ENCODE measurements around the gene COBL.

The COBL gene

DNA sequence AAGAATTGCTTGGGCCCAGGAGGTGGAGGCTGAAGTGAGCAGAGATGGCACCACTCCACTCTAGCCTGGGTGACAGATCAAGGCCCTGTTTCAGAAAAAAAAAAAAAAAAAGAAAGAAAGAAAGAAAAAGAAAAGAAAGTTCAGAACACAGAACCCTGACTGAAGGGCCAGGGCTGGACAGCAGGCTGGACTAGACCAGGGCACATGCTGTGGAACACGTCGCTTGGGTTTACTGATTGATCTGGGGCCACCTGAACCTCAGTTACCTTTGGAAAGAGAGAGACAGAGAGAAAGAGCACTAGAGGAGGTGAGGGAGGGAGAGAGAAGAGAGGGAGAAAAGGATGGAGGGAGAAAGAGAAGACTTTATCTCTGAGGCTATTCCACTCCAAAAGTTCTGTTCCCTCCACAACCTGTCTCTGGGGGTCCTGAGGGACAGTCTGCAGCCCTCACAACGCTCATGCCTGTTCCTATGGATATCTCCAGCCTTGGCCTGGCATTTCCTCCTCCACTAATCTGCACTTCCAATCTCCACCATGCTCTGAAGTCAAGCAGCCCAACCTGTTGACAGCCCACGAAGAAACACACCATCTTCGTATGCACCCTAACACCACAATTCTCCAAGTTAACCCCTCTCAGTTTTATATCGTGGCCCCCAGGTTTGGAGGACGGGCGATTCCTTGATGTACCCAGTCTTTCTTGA is 81.8 kb downstream of the COBL start:
- no peak overlapping the region for H3K27ac Mint-ChIP-seq

GRCh38 chr7:51234139-51234538 is 82.5 kb downstream of the COBL start:
- Mint-ChIP-seq H3K4me3 (no peak overlapping the region), H3K4me1 (ENCODE audit: low read depth) (no peaks in the 10 kb centered on the region), H3K27me3 (ENCODE audit: low read depth) (peaks cover 7% of the 10 kb centered on the region), H3K36me3 (ENCODE audit: low read depth) (no peaks in the 10 kb centered on the region), H3K9me3 (no peaks in the 10 kb centered on the region), H3K27ac (no peak overlapping the region)

More for the DNA sequence above, 81.8 kb downstream of the COBL start:
- H3K36me3 Mint-ChIP-seq (ENCODE audit: low read depth), result no peaks in the 10 kb centered on the region
- H3K4me1 Mint-ChIP-seq (ENCODE audit: low read depth), result no peaks in the 10 kb centered on the region
- H3K27me3 Mint-ChIP-seq (ENCODE audit: low read depth), result peaks cover 7% of the 10 kb centered on the region
- H3K4me3 Mint-ChIP-seq, result no peak overlapping the region
- no peaks in the 10 kb centered on the region for H3K9me3 Mint-ChIP-seq

DNA sequence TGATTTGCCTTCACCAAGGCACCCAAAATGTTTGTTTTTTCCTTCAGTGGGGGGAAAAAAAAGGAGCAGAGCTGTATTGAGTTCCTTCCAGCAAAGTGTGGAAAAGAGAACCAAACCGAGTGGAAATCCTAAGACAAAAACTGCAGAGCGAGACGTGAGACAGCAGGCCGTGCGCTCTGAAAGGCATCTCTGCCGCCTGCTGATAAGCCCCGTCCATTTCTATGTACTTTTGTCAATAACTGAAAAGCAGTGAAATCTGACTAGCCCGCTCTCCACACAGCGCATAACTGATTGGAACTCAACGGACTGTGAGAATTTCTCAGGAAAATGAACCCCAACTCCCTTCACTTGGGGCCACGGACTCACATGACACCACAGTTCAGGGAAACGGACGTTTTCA is 83.2 kb downstream of the COBL start:
- Mint-ChIP-seq H3K27me3 (ENCODE audit: low read depth) (peaks cover 7% of the 10 kb centered on the region), H3K4me3 (no peak overlapping the region), H3K36me3 (ENCODE audit: low read depth) (no peaks in the 10 kb centered on the region), H3K4me1 (ENCODE audit: low read depth) (no peaks in the 10 kb centered on the region), H3K27ac (no peak overlapping the region), H3K9me3 (no peaks in the 10 kb centered on the region)

- Mint-ChIP-seq H3K4me3 (no peak overlapping the region), H3K27ac (no peak overlapping the region), H3K27me3 (ENCODE audit: low read depth) (peaks cover 7% of the 10 kb centered on the region), H3K9me3 (no peaks in the 10 kb centered on the region), H3K36me3 (ENCODE audit: low read depth) (no peaks in the 10 kb centered on the region), H3K4me1 (ENCODE audit: low read depth) (no peaks in the 10 kb centered on the region)
Measured at GRCh38 chr7:51230723-51231122, 85.9 kb downstream of the COBL start.

- H3K9me3 Mint-ChIP-seq, result no peaks in the 10 kb centered on the region
- H3K4me1 Mint-ChIP-seq (ENCODE audit: low read depth), result no peaks in the 10 kb centered on the region
- H3K27ac Mint-ChIP-seq, result no peak overlapping the region
- peaks cover 7% of the 10 kb centered on the region for H3K27me3 Mint-ChIP-seq (ENCODE audit: low read depth)
- no peaks in the 10 kb centered on the region for H3K36me3 Mint-ChIP-seq (ENCODE audit: low read depth)
- no peak overlapping the region for H3K4me3 Mint-ChIP-seq
Measured at GRCh38 chr7:51230324-51230625, 86.3 kb downstream of the COBL start.

DNA sequence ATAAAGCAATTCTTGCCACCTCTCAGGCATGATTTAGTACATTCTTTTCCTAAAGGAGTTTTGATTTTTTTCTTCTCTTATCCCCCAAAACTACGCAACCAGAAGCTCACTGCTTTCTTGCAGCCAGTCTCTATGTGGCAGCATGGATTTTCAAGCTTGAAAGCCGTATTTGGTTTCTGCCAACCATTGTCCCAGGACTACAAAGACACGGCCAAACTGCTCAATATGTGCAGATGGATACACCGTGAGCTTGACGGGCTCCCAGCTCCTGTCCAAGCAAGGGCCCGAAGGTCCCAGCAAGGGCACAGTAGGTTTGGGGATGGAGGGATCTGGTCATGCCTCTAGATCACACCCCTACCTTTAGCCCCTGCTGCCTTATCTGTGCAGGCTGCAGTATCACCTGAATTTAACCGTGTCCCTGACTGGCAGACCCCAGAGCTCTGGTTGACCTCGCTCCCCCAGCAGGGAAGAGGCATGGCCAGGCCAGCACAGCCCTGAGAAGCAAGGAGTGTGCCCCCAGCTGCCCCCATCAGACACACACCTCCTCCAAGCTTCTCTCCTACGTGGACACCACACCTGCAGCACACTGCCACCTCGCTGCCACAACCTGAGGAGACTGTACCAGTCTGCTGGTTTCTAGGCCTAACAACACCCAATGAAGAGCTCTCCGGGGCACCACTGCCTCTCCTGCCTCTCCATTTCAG is 86.8 kb downstream of the COBL start:
- peaks cover 7% of the 10 kb centered on the region for H3K27me3 Mint-ChIP-seq (ENCODE audit: low read depth)
- H3K36me3 Mint-ChIP-seq (ENCODE audit: low read depth), result no peaks in the 10 kb centered on the region
- no peak overlapping the region for H3K4me3 Mint-ChIP-seq
- no peaks in the 10 kb centered on the region for H3K4me1 Mint-ChIP-seq (ENCODE audit: low read depth)
- no peak overlapping the region for H3K27ac Mint-ChIP-seq
- H3K9me3 Mint-ChIP-seq, result no peaks in the 10 kb centered on the region

DNA sequence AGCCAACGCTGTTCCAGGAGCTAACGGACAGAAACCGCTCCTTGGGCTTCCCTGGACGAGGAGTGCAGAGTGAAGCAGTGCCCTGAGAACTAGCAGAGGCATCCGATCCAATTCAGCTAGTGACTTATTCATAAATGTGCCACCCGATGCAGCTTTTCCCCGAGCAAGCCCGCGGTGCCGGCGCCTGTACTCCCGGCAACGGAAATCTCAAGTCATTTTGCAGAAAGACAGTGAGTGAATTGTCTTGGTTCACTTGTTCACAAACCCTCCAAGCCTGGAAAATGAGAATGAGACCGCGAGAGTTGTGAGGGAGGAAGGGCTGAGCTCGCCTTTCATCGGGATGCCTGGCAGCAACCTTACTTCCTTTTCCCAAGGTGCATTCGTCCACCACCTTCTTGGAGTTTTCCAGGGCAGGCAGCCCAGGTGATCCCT is 87.5 kb downstream of the COBL start:
- no peak overlapping the region for H3K4me3 Mint-ChIP-seq
- H3K9me3 Mint-ChIP-seq, result no peaks in the 10 kb centered on the region
- H3K4me1 Mint-ChIP-seq (ENCODE audit: low read depth), result no peaks in the 10 kb centered on the region
- no peaks in the 10 kb centered on the region for H3K36me3 Mint-ChIP-seq (ENCODE audit: low read depth)
- no peak overlapping the region for H3K27ac Mint-ChIP-seq
- H3K27me3 Mint-ChIP-seq (ENCODE audit: low read depth), result peaks cover 7% of the 10 kb centered on the region

GRCh38 chr7:51228386-51228958 is 88.1 kb downstream of the COBL start:
- Mint-ChIP-seq H3K9me3 (no peaks in the 10 kb centered on the region), H3K27me3 (ENCODE audit: low read depth) (peaks cover 7% of the 10 kb centered on the region), H3K4me1 (ENCODE audit: low read depth) (no peaks in the 10 kb centered on the region), H3K27ac (no peak overlapping the region), H3K36me3 (ENCODE audit: low read depth) (no peaks in the 10 kb centered on the region), H3K4me3 (no peak overlapping the region)

DNA sequence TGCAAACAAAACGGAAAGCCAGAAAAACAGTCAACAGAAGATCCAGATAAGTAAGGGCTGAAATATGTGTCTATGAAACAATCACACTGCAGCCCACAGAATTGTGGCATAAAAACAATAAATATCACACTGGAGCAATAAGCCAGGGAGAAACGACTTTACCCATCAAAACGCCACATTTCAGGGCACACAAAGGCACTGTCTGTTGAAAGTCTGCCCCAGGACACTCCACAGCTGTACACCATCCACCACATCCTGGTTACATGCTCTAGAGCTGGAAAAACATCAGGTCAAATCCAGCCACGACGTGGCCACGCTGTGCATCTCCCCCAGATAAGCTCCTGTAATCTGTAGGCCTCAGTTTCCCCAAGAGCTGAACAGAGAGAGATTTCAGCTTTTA is 88.7 kb downstream of the COBL start:
- H3K4me3 Mint-ChIP-seq, result no peak overlapping the region
- H3K27me3 Mint-ChIP-seq (ENCODE audit: low read depth), result peaks cover 7% of the 10 kb centered on the region
- no peaks in the 10 kb centered on the region for H3K9me3 Mint-ChIP-seq
- no peaks in the 10 kb centered on the region for H3K36me3 Mint-ChIP-seq (ENCODE audit: low read depth)
- H3K4me1 Mint-ChIP-seq (ENCODE audit: low read depth), result no peaks in the 10 kb centered on the region
- H3K27ac Mint-ChIP-seq, result no peak overlapping the region

GRCh38 chr7:51226916-51227535 is 89.6 kb downstream of the COBL start:
- H3K27me3 Mint-ChIP-seq (ENCODE audit: low read depth), result peaks cover 7% of the 10 kb centered on the region
- no peaks in the 10 kb centered on the region for H3K9me3 Mint-ChIP-seq
- H3K36me3 Mint-ChIP-seq (ENCODE audit: low read depth), result no peaks in the 10 kb centered on the region
- no peak overlapping the region for H3K4me3 Mint-ChIP-seq
- H3K4me1 Mint-ChIP-seq (ENCODE audit: low read depth), result no peaks in the 10 kb centered on the region
- no peak overlapping the region for H3K27ac Mint-ChIP-seq

DNA sequence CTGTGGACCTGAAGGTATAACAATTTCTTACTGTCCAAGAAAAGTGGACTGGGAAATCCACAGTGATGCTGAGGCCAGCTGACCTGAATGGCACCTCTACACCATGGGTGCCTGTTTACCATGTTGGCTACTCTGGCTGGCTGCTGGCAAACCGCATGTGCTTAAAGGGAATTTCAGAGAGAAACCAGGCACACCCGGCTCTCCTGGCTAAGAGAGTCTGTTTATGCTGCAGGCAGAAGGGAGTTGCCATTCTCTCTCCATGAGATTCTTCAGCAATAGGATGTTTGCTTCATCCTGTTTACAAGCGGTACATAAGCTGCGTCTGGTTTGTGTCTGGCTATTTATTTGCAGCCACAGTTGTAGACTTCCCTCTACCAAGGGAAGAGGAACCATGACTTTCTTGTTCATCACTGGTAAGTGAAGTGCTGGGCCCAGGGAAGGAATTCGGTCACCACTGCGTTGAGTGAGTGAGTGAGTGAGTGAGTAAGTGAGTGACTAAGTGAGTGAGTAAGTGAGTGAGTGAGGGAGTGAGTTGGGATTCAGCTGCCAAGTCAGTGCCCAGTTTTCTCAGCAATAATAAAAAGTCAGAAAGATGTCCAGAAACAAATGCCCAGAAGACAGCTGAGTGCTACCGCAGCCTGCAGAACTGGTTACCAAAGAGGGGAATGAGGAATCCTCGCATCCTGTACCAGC is 90.4 kb downstream of the COBL start:
- Mint-ChIP-seq H3K27me3 (ENCODE audit: low read depth) (peaks cover 7% of the 10 kb centered on the region), H3K27ac (no peak overlapping the region), H3K36me3 (ENCODE audit: low read depth) (no peaks in the 10 kb centered on the region), H3K4me3 (no peak overlapping the region), H3K4me1 (ENCODE audit: low read depth) (no peaks in the 10 kb centered on the region), H3K9me3 (no peaks in the 10 kb centered on the region)

- H3K27me3 Mint-ChIP-seq (ENCODE audit: low read depth), result no peaks in the 10 kb centered on the region
- no peaks in the 10 kb centered on the region for H3K4me1 Mint-ChIP-seq (ENCODE audit: low read depth)
- H3K4me3 Mint-ChIP-seq, result no peak overlapping the region
- H3K9me3 Mint-ChIP-seq, result no peaks in the 10 kb centered on the region
- no peak overlapping the region for H3K27ac Mint-ChIP-seq
- H3K36me3 Mint-ChIP-seq (ENCODE audit: low read depth), result no peaks in the 10 kb centered on the region
Measured at GRCh38 chr7:51224811-51225595, 91.6 kb downstream of the COBL start.

GRCh38 chr7:51223505-51223904 is 93.1 kb downstream of the COBL start:
- no peaks in the 10 kb centered on the region for H3K9me3 Mint-ChIP-seq
- H3K27ac Mint-ChIP-seq, result no peak overlapping the region
- H3K36me3 Mint-ChIP-seq (ENCODE audit: low read depth), result no peaks in the 10 kb centered on the region
- H3K4me1 Mint-ChIP-seq (ENCODE audit: low read depth), result no peaks in the 10 kb centered on the region
- H3K27me3 Mint-ChIP-seq (ENCODE audit: low read depth), result no peaks in the 10 kb centered on the region
- H3K4me3 Mint-ChIP-seq, result no peak overlapping the region

- no peaks in the 10 kb centered on the region for H3K4me1 Mint-ChIP-seq (ENCODE audit: low read depth)
- H3K27me3 Mint-ChIP-seq (ENCODE audit: low read depth), result no peaks in the 10 kb centered on the region
- H3K9me3 Mint-ChIP-seq, result no peaks in the 10 kb centered on the region
- no peaks in the 10 kb centered on the region for H3K36me3 Mint-ChIP-seq (ENCODE audit: low read depth)
- no peak overlapping the region for H3K27ac Mint-ChIP-seq
- no peak overlapping the region for H3K4me3 Mint-ChIP-seq
Measured at GRCh38 chr7:51222916-51223315, 93.7 kb downstream of the COBL start.
